HepG2 (cell line): ENCODE measurements around the gene ING5. TPM values are rescaled to one million over a fixed set of nuclear protein-coding genes. Genes with fewer than 3 reads are reported as not detected.

ENCODE experiments used
- ATAC-seq: fragments of 200-7000 bp; cut with Tn5 transposase; 3 replicates; pipeline ENCODE4 v1.9.1; 2020; ENCODE audit warnings: mild to moderate bottlenecking, moderate library complexity
- BruUV-seq: library from RNA; stranded (reverse); fragments of 400-500 nt; replicated peaks from 2 replicates; lab custom pipeline; 2021; lab: Mats Ljungman, UMichigan
- CTCF ChIA-PET: fragments of 300-600 bp; formaldehyde crosslinking; extraction: SDS; loops from one replicate; lab custom pipeline; 2021; ENCODE audit warnings: low total read pairs, inconsistent platforms, low intra/inter-chr PET ratio; lab: Yijun Ruan, JAX
- POLR2A ChIA-PET: fragments of 350-600 bp; sonication (Branson Sonifier 250); formaldehyde crosslinking; loops from one replicate; lab custom pipeline; 2020; ENCODE audit warnings: antibody characterized with exemption, inconsistent platforms; lab: Yijun Ruan, JAX
- DNase-seq: peaks from one replicate; pipeline ENCODE4 v3.0.0-alpha.2; 2015; ENCODE audit warnings: low spot score
- FAIRE-seq: peaks from 3 replicates; lab custom pipeline; 2011; peaks lifted over from hg19 to GRCh38; lab: Jason Lieb, UNC
- H2AFZ ChIP-seq: one replicate; pipeline ENCODE4 v1.6.1; 2011; ENCODE audit warnings: low read length, inconsistent platforms
- H3K27ac ChIP-seq: fragments of 300-600 bp; 3 replicates; pipeline ENCODE4 v1.8.0; 2011; ENCODE audit warnings: mixed run types, mild to moderate bottlenecking, mixed read lengths, low read length, inconsistent platforms; ENCODE audit not compliant: insufficient read depth; ENCODE audit errors: extremely low read length
- H3K27me3 ChIP-seq, 2 experiments: fragments of 200-600 bp in 1 of 2; 2 replicates in 1 of 2; 3 replicates in 1 of 2; pipeline versions ENCODE4 v1.6.0 to v1.8.0; 2011; ENCODE audit warnings: low read length in 2 of 2, mild to moderate bottlenecking in 2 of 2, moderate library complexity in 2 of 2, inconsistent platforms in 1 of 2; ENCODE audit not compliant: insufficient read depth in 2 of 2, control insufficient read depth in 1 of 2
- H3K36me3 ChIP-seq, 2 experiments: fragments of 200-600 bp in 1 of 2; replicated peaks in 1 of 2; 2 replicates in 1 of 2; 3 replicates in 1 of 2; pipeline versions ENCODE4 v1.5.1 to v1.8.0; 2011; ENCODE audit warnings: low read length in 2 of 2, inconsistent platforms in 1 of 2; ENCODE audit not compliant: insufficient read depth in 2 of 2, control insufficient read depth in 1 of 2
- H3K4me1 ChIP-seq: 2 replicates; pipeline ENCODE4 v1.5.1; 2012; ENCODE audit warnings: low read length, inconsistent platforms; ENCODE audit not compliant: insufficient read depth
- H3K4me2 ChIP-seq: 2 replicates; pipeline ENCODE4 v1.6.0; 2011; ENCODE audit warnings: low read depth, low read length, inconsistent platforms
- H3K4me3 ChIP-seq, 3 experiments: fragments of 200-600 bp in 1 of 3; sonication (generic), shearing (Covaris generic) in 1 of 3; replicated peaks in 1 of 3; 2 replicates each; pipeline ENCODE4 v1.5.1; 2011 to 2016; ENCODE audit warnings: low read length in 3 of 3, inconsistent platforms in 2 of 3, low read depth in 2 of 3, mild to moderate bottlenecking in 2 of 3, control low read depth in 1 of 3, mixed read lengths in 1 of 3; ENCODE audit not compliant: insufficient read depth in 1 of 3
- H3K79me2 ChIP-seq: one replicate; pipeline ENCODE4 v1.6.1; 2011; ENCODE audit warnings: low read length, inconsistent platforms; ENCODE audit not compliant: insufficient read depth
- H3K9ac ChIP-seq: 2 replicates; pipeline ENCODE4 v1.6.0; 2011; ENCODE audit warnings: mild to moderate bottlenecking, low read depth, low read length, inconsistent platforms; ENCODE audit not compliant: insufficient read depth
- H3K9me3 ChIP-seq: 2 replicates; pipeline ENCODE4 v1.5.1; 2012; ENCODE audit warnings: mild to moderate bottlenecking, low read length
- H4K20me1 ChIP-seq: 2 replicates; pipeline ENCODE4 v1.6.0; 2011; ENCODE audit warnings: inconsistent platforms, mild to moderate bottlenecking, low read length, moderate library complexity; ENCODE audit not compliant: insufficient read depth
- HOXA3 ChIP-seq: sonication (generic); formaldehyde crosslinking; IDR thresholded peaks from 2 replicates; pipeline ENCODE4 v1.5.0; 2020; ENCODE audit warnings: missing genetic modification reagents
- RFXAP ChIP-seq: sonication (generic); formaldehyde crosslinking; IDR thresholded peaks from 2 replicates; pipeline ENCODE4 v1.4.0; 2020; ENCODE audit warnings: missing genetic modification reagents, borderline replicate concordance
- SMAD3 ChIP-seq: sonication (generic); formaldehyde crosslinking; IDR thresholded peaks from 2 replicates; pipeline ENCODE4 v1.4.0; 2020; ENCODE audit warnings: missing genetic modification reagents
- TAF15 ChIP-seq: fragments of 200-400 bp; formaldehyde crosslinking; IDR thresholded peaks from one replicate; pipeline ENCODE4 v1.6.1; 2018; ENCODE audit warnings: mild to moderate bottlenecking, low read depth, low read length; ENCODE audit not compliant: poor library complexity, severe bottlenecking
- ZBTB40 ChIP-seq, 2 experiments: fragments of 450-650 bp in 1 of 2; sonication (generic) in 1 of 2; formaldehyde crosslinking in 1 of 2; IDR thresholded peaks; 2 replicates each; pipeline versions ENCODE4 v1.6.1 to v1.8.0; 2016 to 2022; ENCODE audit warnings: antibody characterized with exemption in 1 of 2, mild to moderate bottlenecking in 1 of 2, missing genetic modification reagents in 1 of 2
- ZNF142 ChIP-seq: sonication (generic); formaldehyde crosslinking; IDR thresholded peaks from 2 replicates; pipeline ENCODE4 v1.4.0; 2020; ENCODE audit warnings: missing genetic modification reagents
- ZNF777 ChIP-seq: sonication (generic); formaldehyde crosslinking; IDR thresholded peaks from 2 replicates; pipeline ENCODE4 v1.4.0; 2020; ENCODE audit warnings: missing genetic modification reagents
- WGBS: methylation state at CpG from one replicate; pipeline ENCODE4 v1.1.6; 2017; ENCODE audit warnings: low lambda C conversion rate; 5-methylcytosine and 5-hydroxymethylcytosine counted together
- in situ Hi-C: cut with HindIII; loops from 2 replicates; pipeline ENCODE4 v1.10.0; 2017; ENCODE audit warnings: low pct_unique_long_range_greater_than_20kb; ENCODE audit not compliant: extremely low pct_ligation_motif_present
- intact Hi-C: fragments of 100-400 bp; cut with micrococcal nuclease; formaldehyde crosslinking; loops from one replicate; pipeline ENCODE4 v1.10.0; 2022; ENCODE audit not compliant: unreplicated experiment
- polyA plus RNA-seq, 8 experiments: library from polyadenylated mRNA; depleted of rRNA in 3 of 8; stranded (reverse) in 7 of 8; unstranded in 1 of 8; fragments of >200 nt; fragmentation: Illumina TruSeq in 4 of 8; extraction: Trizol in 4 of 8; gene quantifications; 2 replicates each; pipeline versions ENCODE4 v1.2.1 to v1.2.3, GENCODE V29; 2011 to 2016; ENCODE audit warnings: low read depth in 4 of 8, missing spikeins in 1 of 8, mixed read lengths in 1 of 8; ENCODE audit not compliant: insufficient read depth in 1 of 8
- total RNA-seq, 5 experiments: library from RNA; depleted of rRNA; stranded (reverse); fragments of >200 nt; fragmentation: Illumina TruSeq; extraction: Trizol; gene quantifications; 2 replicates each; pipeline ENCODE4 v1.2.3, GENCODE V29; 2016; ENCODE audit warnings: low read depth in 1 of 5

The ING5 gene
- total and polyA plus RNA-seq, 2 of the 13 experiments (the other 11 are each of a cell fraction or from before 2014, with no cell fraction given): 61.9 to 71.9 TPM

GRCh38 chr2:241755777-241756176 is 53.9 kb downstream of the ING5 start:
- H3K4me1 ChIP-seq: no peaks in the 10 kb centered on the region
- no peak overlapping the region for H3K9ac ChIP-seq
- in situ Hi-C loops (no loop called here), intact Hi-C loops (no loop called here)
- H3K79me2 ChIP-seq: no peaks in the 10 kb centered on the region
- no peak for DNase-seq
- FAIRE-seq: no peak
- H3K4me3 ChIP-seq: no peak overlapping the region
- H2AFZ ChIP-seq: no peak overlapping the region
- TF ChIP-seq ZBTB40 (IDR thresholded peaks at IDR 0.05) (no peak), ZBTB40 (CRISPR knock-in tag; IDR thresholded peaks at IDR 0.05) (no peak), HOXA3 (no peak), SMAD3 (CRISPR knock-in tag) (no peak), ZNF142 (CRISPR knock-in tag) (no peak), ZNF777 (CRISPR knock-in tag) (no peak), TAF15 (no peak), RFXAP (CRISPR knock-in tag) (no peak)
- no peaks in the 10 kb centered on the region for H3K9me3 ChIP-seq
- H4K20me1 ChIP-seq: no peaks in the 10 kb centered on the region
- CTCF ChIA-PET: no interaction called here
- ATAC-seq: no peak
- H3K36me3 ChIP-seq: peaks cover 9 to 18% of the 10 kb centered on the region in 2 experiments
- H3K4me2 ChIP-seq: no peak overlapping the region
- H3K27ac ChIP-seq: no peak overlapping the region
- no TSS peak for BruUV-seq
- over 99% methylated on average over 21 of the region's 27 CpGs for WGBS
- POLR2A ChIA-PET: no interaction called here
- no peaks in the 10 kb centered on the region for H3K27me3 ChIP-seq
